H9 (cell line): Measurements from ENCODE around the gene PPP2R5B. TPM values are rescaled to one million over a fixed set of nuclear protein-coding genes. Genes with fewer than 3 reads are reported as not detected.

ENCODE experiments used
- DNase-seq: peaks from one replicate; pipeline ENCODE4 v3.0.0-alpha.2; 2017
- H2AFZ ChIP-seq: one replicate; pipeline ENCODE4 v1.6.1; 2013; ENCODE audit warnings: mild to moderate bottlenecking, low read length, control low read depth, moderate library complexity
- H2AK5ac ChIP-seq: 2 replicates; pipeline ENCODE4 v1.6.1; 2013; ENCODE audit warnings: low read length, control low read depth, mixed read lengths; ENCODE audit not compliant: insufficient read length
- H2BK120ac ChIP-seq: one replicate; pipeline ENCODE4 v1.6.1; 2013; ENCODE audit warnings: low read depth, mild to moderate bottlenecking, low read length, control low read depth, inconsistent platforms; ENCODE audit not compliant: poor library complexity, severe bottlenecking
- H2BK12ac ChIP-seq: 2 replicates; pipeline ENCODE4 v1.6.1; 2013; ENCODE audit warnings: low read length, control low read depth, mixed read lengths, low read depth; ENCODE audit not compliant: insufficient read length
- H2BK15ac ChIP-seq: 2 replicates; pipeline ENCODE4 v1.6.1; 2013; ENCODE audit warnings: low read depth, low read length, control low read depth
- H2BK20ac ChIP-seq: one replicate; pipeline ENCODE4 v1.6.1; 2013; ENCODE audit warnings: low read depth, mild to moderate bottlenecking, low read length, control low read depth, inconsistent platforms; ENCODE audit not compliant: poor library complexity, severe bottlenecking
- H2BK5ac ChIP-seq: 2 replicates; pipeline ENCODE4 v1.6.1; 2013; ENCODE audit warnings: low read length, control low read depth, mixed read lengths; ENCODE audit not compliant: insufficient read length
- H3K14ac ChIP-seq: 2 replicates; pipeline ENCODE4 v1.6.1; 2013; ENCODE audit warnings: low read length, control low read depth; ENCODE audit not compliant: insufficient read depth
- H3K18ac ChIP-seq: 2 replicates; pipeline ENCODE4 v1.6.1; 2013; ENCODE audit warnings: low read depth, mild to moderate bottlenecking, mixed read lengths, low read length, control low read depth; ENCODE audit not compliant: insufficient read length
- H3K23ac ChIP-seq: 2 replicates; pipeline ENCODE4 v1.6.1; 2013; ENCODE audit warnings: low read length, control low read depth, mixed read lengths, low read depth; ENCODE audit not compliant: insufficient read length
- H3K23me2 ChIP-seq: 2 replicates; pipeline ENCODE4 v1.6.1; 2013; ENCODE audit warnings: low read depth, mild to moderate bottlenecking, mixed read lengths, low read length, control low read depth; ENCODE audit not compliant: insufficient read length, poor library complexity, severe bottlenecking
- H3K27ac ChIP-seq: 2 replicates; pipeline ENCODE4 v1.5.1; 2013; ENCODE audit warnings: low read length, control low read depth, mixed read lengths, low read depth; ENCODE audit not compliant: insufficient read length
- H3K27me3 ChIP-seq: 2 replicates; pipeline ENCODE4 v1.6.1; 2013; ENCODE audit warnings: low read length, control low read depth, inconsistent platforms; ENCODE audit not compliant: insufficient read depth
- H3K4ac ChIP-seq: 2 replicates; pipeline ENCODE4 v1.6.1; 2013; ENCODE audit warnings: low read depth, mild to moderate bottlenecking, control low read depth, inconsistent platforms, low read length, moderate library complexity
- H3K4me1 ChIP-seq: 2 replicates; pipeline ENCODE4 v1.6.1; 2013; ENCODE audit warnings: low read length, control low read depth, inconsistent platforms; ENCODE audit not compliant: insufficient read depth
- H3K4me2 ChIP-seq: 2 replicates; pipeline ENCODE4 v1.6.1; 2013; ENCODE audit warnings: low read length, control low read depth, mixed read lengths; ENCODE audit not compliant: insufficient read length, insufficient read depth
- H3K56ac ChIP-seq: 2 replicates; pipeline ENCODE4 v1.6.1; 2013; ENCODE audit warnings: low read depth, mild to moderate bottlenecking, mixed read lengths, low read length, control low read depth; ENCODE audit not compliant: insufficient read length
- H3K79me1 ChIP-seq: 2 replicates; pipeline ENCODE4 v1.6.1; 2013; ENCODE audit warnings: low read depth, mild to moderate bottlenecking, moderate library complexity, low read length, control low read depth, inconsistent platforms; ENCODE audit not compliant: insufficient read depth, poor library complexity, severe bottlenecking
- H3K79me2 ChIP-seq: 2 replicates; pipeline ENCODE4 v1.6.1; 2013; ENCODE audit warnings: low read length, control low read depth, inconsistent platforms; ENCODE audit not compliant: insufficient read depth
- H3K9ac ChIP-seq: 2 replicates; pipeline ENCODE4 v1.6.1; 2013; ENCODE audit warnings: low read length, control low read depth, mixed read lengths; ENCODE audit not compliant: insufficient read length; ENCODE audit errors: extremely low read depth
- H3K9me3 ChIP-seq: one replicate; pipeline ENCODE4 v1.6.1; 2013; ENCODE audit warnings: low read depth, low read length, inconsistent platforms; ENCODE audit not compliant: control insufficient read depth
- H3T11ph ChIP-seq: one replicate; pipeline ENCODE4 v1.6.1; 2013; ENCODE audit warnings: mild to moderate bottlenecking, low read length, control low read depth, inconsistent platforms
- H4K20me1 ChIP-seq: one replicate; pipeline ENCODE4 v1.6.1; 2013; ENCODE audit not compliant: control insufficient read depth, insufficient read length, insufficient read depth
- H4K5ac ChIP-seq: 2 replicates; pipeline ENCODE4 v1.6.1; 2013; ENCODE audit warnings: low read depth, mild to moderate bottlenecking, mixed read lengths, low read length, control low read depth; ENCODE audit not compliant: insufficient read length
- H4K8ac ChIP-seq: replicated peaks from 2 replicates; pipeline ENCODE4 v1.6.1; 2013; ENCODE audit warnings: low read length, control low read depth, mixed read lengths, low read depth; ENCODE audit not compliant: insufficient read length
- H4K91ac ChIP-seq: 2 replicates; pipeline ENCODE4 v1.6.1; 2013; ENCODE audit warnings: low read depth, mild to moderate bottlenecking, moderate library complexity, mixed read lengths, low read length, control low read depth; ENCODE audit not compliant: insufficient read length
- H3K27ac Mint-ChIP-seq, 3 experiments: 2 replicates in 2 of 3; 3 replicates in 1 of 3; pipeline ENCODE4 v1.8.0; 2020 to 2021; ENCODE audit warnings: mixed read lengths in 3 of 3, mild to moderate bottlenecking in 1 of 3, moderate library complexity in 1 of 3
- H3K27me3 Mint-ChIP-seq: 2 replicates; pipeline ENCODE4 v1.8.0; 2021; ENCODE audit warnings: low read depth, mild to moderate bottlenecking, moderate library complexity, mixed read lengths
- H3K36me3 Mint-ChIP-seq, 3 experiments: 2 replicates in 2 of 3; 3 replicates in 1 of 3; pipeline ENCODE4 v1.8.0; 2020 to 2021; ENCODE audit warnings: low read depth in 3 of 3, mixed read lengths in 3 of 3; ENCODE audit not compliant: insufficient read depth in 1 of 3
- H3K4me1 Mint-ChIP-seq, 2 experiments: 2 replicates each; pipeline ENCODE4 v1.8.0; 2020; ENCODE audit warnings: mixed read lengths in 2 of 2
- H3K4me3 Mint-ChIP-seq, 2 experiments: 2 replicates in 1 of 2; 3 replicates in 1 of 2; pipeline ENCODE4 v1.8.0; 2020 to 2021; ENCODE audit warnings: mild to moderate bottlenecking in 2 of 2, mixed read lengths in 2 of 2, moderate library complexity in 1 of 2
- H3K9me3 Mint-ChIP-seq, 2 experiments: 2 replicates in 1 of 2; 3 replicates in 1 of 2; pipeline ENCODE4 v1.8.0; 2020; ENCODE audit warnings: mild to moderate bottlenecking in 2 of 2, mixed read lengths in 2 of 2, moderate library complexity in 1 of 2
- WGBS: extraction: QIAGEN DNeasy Blood & Tissue Kit; methylation state at CpG from one replicate; pipeline ENCODE4 v1.1.7; 2013; ENCODE audit warnings: missing lambda C conversion rate, low lambda C conversion rate, mixed read lengths; ENCODE audit not compliant: insufficient read length; ENCODE audit errors: extremely low coverage; 5-methylcytosine and 5-hydroxymethylcytosine counted together
- total RNA-seq: library from RNA; stranded (reverse); gene quantifications from 2 replicates; pipeline ENCODE4 v1.2.1, GENCODE V29; 2021
- TF ChIP-seq, protein P1 (sequence below): fragments of 200-600 bp; sonication (generic); conservative IDR thresholded peaks from 3 replicates; pipeline ENCODE4 v1.8.0; 2021; ENCODE audit warnings: antibody characterized with exemption, mild to moderate bottlenecking

Gene PPP2R5B
- total RNA-seq, 1 experiment from 2014 or later = 6.3 TPM

DNA sequence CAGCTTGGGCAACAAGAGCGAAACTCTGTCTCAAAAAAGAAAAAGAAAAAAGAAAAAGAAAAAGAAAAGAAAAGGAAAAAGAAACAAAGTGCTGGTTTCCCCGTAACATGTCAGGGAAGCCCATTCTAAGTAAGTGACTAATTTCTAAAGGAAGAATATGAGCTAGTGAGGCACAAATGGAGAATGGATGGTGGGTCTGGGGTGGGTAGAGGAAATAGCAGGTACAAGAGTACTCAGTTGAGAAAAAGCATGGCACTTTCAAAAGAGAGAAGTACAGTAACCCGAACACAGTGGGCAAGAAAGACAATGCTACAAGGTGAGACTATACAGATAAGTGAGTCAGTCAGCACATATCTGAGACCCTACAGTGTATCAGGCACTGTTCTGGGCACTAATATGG is 42.9 kb downstream of the PPP2R5B start:
- H4K8ac ChIP-seq = no peak overlapping the region
- no peak overlapping the region for H2BK5ac ChIP-seq
- H2BK120ac ChIP-seq = no peak overlapping the region
- no peak overlapping the region for H3K56ac ChIP-seq
- H3K4me2 ChIP-seq = no peak overlapping the region
- no peak overlapping the region for H3K4ac ChIP-seq
- H3K4me1 ChIP-seq = no peaks in the 10 kb centered on the region
- no peaks in the 10 kb centered on the region for H3K9me3 ChIP-seq
- DNase-seq = no peak
- no peaks in the 10 kb centered on the region for H3K4me1 Mint-ChIP-seq
- no peak overlapping the region for H2BK12ac ChIP-seq
- no peaks in the 10 kb centered on the region for H4K20me1 ChIP-seq
- H3K79me2 ChIP-seq = no peaks in the 10 kb centered on the region
- peaks cover 0 to 3% of the 10 kb centered on the region in 2 experiments; a peak in 1 of 5 replicates for H3K9me3 Mint-ChIP-seq
- H2AFZ ChIP-seq = no peak overlapping the region
- H2AK5ac ChIP-seq = no peak overlapping the region
- no peak overlapping the region for H2BK15ac ChIP-seq
- no peak overlapping the region for H3K27ac Mint-ChIP-seq
- no peaks in the 10 kb centered on the region for H3K27me3 ChIP-seq
- no peak overlapping the region for H2BK20ac ChIP-seq
- no peak overlapping the region for H4K5ac ChIP-seq
- H3K27ac ChIP-seq = no peak overlapping the region
- TF ChIP-seq, protein P1, sequence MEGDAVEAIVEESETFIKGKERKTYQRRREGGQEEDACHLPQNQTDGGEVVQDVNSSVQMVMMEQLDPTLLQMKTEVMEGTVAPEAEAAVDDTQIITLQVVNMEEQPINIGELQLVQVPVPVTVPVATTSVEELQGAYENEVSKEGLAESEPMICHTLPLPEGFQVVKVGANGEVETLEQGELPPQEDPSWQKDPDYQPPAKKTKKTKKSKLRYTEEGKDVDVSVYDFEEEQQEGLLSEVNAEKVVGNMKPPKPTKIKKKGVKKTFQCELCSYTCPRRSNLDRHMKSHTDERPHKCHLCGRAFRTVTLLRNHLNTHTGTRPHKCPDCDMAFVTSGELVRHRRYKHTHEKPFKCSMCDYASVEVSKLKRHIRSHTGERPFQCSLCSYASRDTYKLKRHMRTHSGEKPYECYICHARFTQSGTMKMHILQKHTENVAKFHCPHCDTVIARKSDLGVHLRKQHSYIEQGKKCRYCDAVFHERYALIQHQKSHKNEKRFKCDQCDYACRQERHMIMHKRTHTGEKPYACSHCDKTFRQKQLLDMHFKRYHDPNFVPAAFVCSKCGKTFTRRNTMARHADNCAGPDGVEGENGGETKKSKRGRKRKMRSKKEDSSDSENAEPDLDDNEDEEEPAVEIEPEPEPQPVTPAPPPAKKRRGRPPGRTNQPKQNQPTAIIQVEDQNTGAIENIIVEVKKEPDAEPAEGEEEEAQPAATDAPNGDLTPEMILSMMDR = no peak
- H3K18ac ChIP-seq = no peak overlapping the region
- H3K27me3 Mint-ChIP-seq = peaks cover 4% of the 10 kb centered on the region; the same call in 1 of the 2 replicates
- H3K14ac ChIP-seq = no peak overlapping the region
- WGBS = no CpG with 5 or more reads among the region's 3 CpGs
- no peak overlapping the region for H3K23ac ChIP-seq
- H3K79me1 ChIP-seq = no peaks in the 10 kb centered on the region
- H3T11ph ChIP-seq = no peak overlapping the region
- H3K9ac ChIP-seq = no peak overlapping the region
- no peak overlapping the region for H4K91ac ChIP-seq
- no peak overlapping the region for H3K4me3 Mint-ChIP-seq
- H3K23me2 ChIP-seq = no peaks in the 10 kb centered on the region
- no peaks in the 10 kb centered on the region for H3K36me3 Mint-ChIP-seq
